SK-N-MC (cell line): ENCODE measurements around the gene DIDO1.

Experiments
- EZH2 ChIP-seq: fragments of 200-600 bp; sonication (generic); IDR thresholded peaks from one replicate; pipeline ENCODE4 v1.6.1; 2017; ENCODE audit warnings: antibody characterized with exemption
- POLR2AphosphoS5 ChIP-seq: IDR thresholded peaks from 2 replicates; pipeline ENCODE4 v1.6.1; 2012; ENCODE audit warnings: mild to moderate bottlenecking, low read depth, low read length, borderline replicate concordance

DNA sequence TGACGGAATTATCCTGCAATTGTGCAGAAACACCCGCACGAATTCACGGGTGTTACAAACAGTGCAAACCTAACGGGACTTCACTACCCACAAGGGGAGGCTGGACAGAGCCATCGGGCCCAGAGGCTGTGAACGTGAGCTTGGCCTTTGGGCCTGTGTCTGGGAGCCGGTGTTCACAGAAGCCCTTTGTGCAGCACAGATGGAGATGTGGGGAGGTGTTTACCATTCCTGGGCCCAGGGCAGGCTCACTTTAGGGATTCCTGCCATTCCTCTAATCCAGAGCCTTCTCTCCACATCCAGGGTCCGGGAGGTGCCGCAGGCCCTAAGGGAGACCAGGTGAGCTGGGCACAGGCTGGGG lies 94.5 kb downstream of the DIDO1 start:
- TF ChIP-seq EZH2, result no peak
- TF ChIP-seq POLR2AphosphoS5, result no peak
